GM19238 (cell line): ENCODE data around the gene ZNF609.
"Not testable (repeated sequence)": the region's sequence is repeated elsewhere in the genome, so short reads cannot be mapped to it uniquely, and the experiment has no call there.

Experiments used
- DNase-seq: peaks from one replicate; pipeline ENCODE4 v3.0.0; 2011; ENCODE audit warnings: low spot score; ENCODE audit not compliant: insufficient read length

ZNF609 gene

DNA sequence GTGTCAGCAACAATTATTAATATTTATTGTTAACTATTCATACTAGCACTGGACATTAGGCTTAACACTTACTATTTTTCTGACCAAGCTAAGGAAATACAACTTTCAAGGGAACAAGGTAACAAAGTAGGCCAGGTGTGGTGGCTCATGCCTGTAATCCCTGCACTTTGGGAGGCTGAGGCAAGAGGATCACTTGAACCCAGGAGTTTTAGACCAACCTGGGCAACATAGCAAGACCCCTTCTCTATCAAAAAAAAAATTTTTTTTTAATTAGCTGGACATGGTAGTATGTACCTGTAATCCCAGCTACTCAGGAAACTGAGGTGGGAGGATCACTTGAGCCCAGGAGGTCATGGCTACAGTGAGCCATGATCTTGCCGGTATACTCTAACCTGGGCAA lies 183.3 kb downstream of the ZNF609 start:
- DNase-seq, result no peak

DNA sequence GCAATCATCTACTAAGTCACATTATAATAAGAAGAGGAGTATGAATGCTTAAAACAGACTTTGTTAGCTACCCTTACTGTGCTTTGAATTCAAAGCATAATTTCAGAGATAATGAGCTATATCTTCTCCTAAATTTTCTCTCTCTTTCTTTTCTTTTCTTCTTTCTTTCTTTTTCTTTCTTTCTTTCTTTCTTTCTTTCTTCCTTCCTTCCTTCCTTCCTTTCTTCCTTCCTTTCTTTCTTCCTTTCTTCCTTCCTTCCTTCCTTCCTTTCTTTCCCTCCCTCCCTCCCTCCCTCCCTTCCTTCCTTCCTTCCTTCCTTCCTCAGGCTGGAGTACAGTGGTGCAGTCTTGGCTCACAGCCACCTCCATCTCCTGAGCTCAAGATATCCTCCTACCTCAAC lies 184.4 kb downstream of the ZNF609 start:
- not testable (repeated sequence) for DNase-seq

DNA sequence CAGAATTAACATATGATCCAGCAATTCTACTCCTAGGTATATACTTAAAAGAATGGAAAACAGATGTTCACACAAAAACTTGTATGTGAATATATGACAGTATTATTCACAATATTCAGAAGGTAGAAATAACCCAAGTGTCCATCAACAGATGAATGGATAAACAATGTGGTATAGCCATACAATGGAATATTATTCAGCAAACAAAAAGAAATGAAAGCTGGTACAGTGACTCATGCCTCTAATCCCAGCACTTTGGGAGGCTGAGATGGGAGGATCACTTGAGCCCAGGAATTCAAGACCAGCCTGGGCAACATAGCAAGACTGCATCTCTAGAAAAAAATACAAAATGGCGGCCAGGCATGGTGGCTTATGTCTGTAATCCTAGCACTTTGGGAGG lies 185.6 kb downstream of the ZNF609 start:
- DNase-seq, result no peak

DNA sequence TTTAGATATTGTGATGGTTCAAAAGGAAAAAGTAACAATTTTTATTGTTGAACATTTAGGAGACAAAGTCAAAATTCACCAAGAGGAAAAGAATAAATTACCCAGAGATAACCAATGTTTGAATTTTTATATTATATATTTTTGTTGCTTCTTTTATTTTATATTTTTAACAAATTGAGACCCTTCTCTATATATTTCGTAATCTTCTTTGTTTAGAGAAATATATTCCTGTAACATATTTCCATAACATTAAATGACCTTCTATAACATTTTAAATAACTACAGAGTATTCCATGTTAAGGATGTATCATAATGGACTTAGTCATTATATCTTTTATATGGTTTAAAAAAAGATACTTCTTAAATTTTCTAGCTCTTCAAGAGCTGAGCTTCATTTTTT lies 187.0 kb downstream of the ZNF609 start:
- DNase-seq, result no peak

DNA sequence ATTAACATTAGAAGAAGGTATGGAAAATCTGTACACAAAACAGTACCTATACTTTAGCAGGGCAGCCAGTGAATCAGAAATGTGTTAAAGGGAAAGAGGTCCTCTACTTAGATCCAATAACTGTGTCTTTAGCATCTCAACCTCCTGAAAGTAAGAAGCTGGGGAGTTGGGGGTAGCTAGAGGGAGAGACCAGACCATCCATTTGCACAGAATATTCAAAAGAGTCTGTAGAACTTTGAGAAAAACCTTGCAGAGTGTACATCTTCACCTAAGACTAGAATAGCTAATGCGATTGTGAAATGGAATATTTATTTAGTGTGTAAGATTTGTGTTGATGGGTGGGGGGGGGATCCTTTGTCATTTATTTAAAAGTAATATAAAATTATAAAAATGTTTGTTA lies 190.2 kb downstream of the ZNF609 start:
- DNase-seq, result no peak

DNA sequence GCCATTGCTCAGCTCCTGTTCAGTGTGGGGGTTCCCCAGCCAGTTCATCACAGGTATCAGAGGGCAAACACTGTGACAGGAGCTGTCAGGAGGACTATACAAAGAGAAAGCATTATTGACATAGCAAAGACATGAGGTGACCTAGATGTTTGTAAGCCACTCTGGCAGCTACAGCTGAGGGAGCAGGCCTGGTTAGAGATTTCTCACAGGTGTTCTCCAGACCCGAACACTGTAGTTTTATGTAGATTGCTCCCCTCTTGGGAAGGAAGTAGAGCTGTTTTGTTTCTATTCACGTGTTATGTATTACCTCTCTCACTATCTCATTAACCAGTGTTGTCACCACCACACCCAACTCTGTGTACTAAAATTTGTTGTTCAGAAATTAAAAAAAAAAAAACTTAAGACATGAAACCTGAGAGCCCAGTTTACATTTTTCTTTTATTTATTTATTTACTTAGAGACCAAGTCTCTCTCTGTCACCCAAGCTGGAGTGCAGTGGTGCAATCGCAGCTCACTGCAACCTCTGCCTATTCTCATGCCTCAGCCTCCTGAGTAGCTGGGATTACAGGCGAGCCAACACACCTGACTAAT lies 191.3 kb downstream of the ZNF609 start:
- DNase-seq, result peak; percentile 47

DNA sequence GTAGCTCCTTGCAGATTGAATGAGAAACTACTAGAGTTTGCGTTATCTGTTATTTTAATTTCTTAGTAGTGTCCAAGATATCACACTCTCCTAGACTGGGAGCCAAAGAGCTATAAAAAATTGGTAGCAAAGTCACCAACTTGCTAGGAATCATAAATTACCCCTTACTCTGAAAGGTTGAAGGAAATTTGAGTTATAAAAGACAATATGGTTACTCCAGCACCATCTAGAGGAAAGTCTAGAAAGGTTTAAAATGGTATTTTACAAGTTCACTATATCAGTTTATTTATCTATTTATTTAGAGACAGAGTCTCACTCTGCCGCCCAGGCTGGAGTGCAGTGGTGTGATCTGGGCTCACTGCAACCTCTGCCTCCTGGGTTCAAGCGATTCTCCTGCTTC lies 193.4 kb downstream of the ZNF609 start:
- no peak for DNase-seq

DNA sequence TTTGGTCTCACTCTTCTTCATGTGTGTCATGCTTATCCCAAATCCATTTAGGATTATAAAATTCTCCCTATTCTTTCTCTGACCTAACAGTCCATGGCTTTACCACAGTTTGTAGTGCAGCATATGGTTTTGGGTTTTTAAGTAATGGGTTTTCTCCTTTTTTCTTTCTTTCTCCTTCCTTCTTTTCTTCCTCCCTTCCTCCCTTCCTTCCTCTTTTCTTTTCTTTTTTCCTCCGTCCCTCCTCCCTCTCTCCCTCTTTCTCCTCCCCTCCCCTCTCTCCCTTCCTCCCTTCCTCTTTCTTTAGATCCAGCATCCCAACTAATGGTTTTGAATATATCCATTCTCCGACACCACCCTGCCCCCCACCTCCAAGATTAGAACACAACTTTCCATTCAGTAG lies 196.1 kb downstream of the ZNF609 start:
- DNase-seq, result no peak

DNA sequence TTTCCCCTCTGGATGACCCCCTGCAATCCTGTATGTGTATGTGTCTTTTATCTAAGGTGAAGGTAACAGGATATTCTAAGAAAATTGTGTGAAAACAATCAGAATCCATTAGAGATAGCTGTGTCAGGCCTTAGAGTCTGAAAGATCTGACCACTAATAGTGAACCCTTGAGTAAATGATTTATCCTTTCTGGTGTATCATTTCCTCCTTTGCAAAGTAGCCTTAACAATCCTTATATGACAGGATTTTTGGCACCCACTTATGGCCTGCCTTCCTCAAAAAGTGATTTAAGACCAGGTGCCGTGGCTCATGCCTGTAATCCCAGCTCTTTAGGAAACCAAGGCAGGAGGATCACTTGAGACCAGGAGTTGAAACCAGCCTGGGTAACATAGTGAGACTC lies 204.8 kb downstream of the ZNF609 start:
- DNase-seq, result no peak

DNA sequence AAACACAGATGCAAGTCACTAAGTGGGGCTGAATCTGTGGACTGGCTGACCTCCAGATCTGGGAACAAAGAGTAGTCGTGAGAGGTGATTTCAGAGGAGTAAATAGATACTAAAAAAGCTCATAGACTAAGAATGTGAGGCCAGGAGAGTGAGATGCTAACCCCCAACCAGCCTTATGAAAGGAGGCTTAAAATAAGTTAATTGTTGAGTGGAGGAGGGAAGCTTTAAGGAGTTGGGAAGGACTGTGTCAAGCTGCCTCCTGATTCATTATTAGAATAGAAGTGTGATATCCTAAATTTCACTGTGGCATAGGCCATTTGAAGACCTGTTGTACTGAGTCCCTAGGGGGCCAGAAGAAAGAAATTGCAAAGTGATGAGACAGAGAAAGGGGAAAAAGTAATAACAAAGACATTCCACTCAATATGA lies 207.4 kb downstream of the ZNF609 start:
- DNase-seq, result no peak

DNA sequence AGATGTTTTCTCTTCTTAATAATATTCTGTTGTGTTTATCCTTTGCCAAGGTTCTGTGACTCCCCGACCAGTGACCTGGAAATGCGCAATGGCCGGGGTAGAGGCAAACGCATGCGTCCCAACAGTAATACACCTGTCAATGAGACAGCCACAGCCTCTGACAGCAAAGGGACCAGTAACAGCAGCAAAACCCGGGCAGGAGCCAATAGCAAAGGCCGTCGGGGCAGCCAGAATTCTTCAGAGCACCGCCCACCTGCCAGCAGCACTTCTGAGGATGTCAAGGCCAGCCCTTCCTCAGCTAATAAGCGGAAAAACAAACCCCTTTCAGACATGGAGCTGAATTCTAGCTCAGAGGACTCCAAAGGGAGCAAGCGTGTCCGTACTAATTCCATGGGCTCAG lies 213.5 kb downstream of the ZNF609 start:
- DNase-seq, result no peak

DNA sequence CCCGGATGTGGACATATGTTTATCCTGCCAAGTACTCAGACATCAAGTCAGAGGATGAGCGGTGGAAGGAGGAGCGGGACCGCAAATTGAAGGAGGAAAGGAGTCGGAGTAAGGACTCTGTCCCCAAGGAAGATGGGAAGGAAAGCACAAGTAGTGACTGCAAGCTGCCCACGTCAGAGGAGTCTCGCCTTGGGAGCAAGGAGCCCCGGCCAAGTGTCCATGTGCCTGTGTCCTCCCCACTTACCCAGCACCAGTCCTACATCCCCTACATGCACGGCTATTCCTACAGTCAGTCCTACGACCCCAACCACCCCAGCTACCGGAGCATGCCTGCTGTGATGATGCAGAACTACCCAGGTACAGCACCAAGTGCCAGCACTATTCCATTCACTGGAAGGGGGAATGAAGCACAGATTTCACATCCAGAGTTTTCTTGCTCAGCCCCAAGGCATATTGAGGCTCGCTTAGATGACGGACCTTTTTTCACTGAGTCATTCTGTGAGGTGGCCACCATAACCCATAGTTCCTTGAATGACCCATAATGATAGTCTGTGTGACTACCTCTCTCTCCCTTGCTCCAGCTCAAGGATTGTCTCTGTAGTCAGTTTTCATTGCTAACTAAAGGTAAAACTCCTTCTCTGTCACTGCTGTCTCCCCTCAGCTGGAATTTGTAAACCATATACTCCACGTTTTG lies 217.9 kb downstream of the ZNF609 start:
- DNase-seq, result no peak

DNA sequence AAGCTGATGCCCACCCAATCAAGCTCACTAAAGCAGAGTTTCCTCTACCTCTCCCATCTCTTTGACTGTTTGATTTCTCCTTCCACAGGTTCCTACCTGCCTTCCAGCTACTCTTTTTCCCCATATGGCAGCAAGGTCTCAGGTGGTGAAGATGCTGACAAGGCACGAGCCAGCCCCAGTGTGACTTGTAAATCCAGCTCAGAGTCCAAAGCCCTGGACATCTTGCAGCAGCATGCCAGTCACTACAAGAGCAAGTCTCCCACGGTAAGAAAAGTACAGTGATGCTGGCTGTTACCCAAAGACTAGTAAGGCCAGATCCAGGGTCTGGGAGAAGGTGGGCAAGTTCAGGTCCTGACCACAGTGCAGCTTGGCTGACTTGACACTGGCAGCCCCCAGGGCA lies 219.7 kb downstream of the ZNF609 start:
- no peak for DNase-seq

DNA sequence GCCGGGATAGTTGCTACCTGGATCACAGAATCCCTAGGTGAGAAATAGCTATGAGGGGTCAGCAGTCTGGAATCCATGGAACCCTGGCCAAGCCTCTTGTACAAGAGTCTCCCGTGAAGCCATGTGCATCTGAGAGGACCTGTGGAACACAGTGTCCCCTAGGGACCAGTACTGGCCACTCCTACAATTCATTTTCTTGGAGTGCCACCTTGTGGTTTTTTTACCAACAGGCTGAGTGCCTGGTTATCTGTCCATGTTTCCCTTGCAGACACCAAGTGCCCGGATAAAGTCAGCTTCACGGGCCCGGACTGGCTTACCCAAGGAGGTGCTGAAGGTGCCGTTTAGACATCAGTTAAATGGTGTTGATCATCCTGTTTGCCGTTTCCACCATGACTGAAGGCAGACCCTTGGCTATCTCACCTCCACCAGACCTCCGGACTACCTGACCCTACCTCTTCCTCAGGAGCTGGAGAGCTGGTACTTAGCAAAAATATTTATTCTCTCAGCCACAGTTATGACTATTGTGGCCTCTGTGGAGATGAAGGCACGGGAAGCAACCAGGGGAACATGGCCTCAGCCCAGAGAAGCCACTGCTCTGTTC lies 221.1 kb downstream of the ZNF609 start:
- no peak for DNase-seq

DNA sequence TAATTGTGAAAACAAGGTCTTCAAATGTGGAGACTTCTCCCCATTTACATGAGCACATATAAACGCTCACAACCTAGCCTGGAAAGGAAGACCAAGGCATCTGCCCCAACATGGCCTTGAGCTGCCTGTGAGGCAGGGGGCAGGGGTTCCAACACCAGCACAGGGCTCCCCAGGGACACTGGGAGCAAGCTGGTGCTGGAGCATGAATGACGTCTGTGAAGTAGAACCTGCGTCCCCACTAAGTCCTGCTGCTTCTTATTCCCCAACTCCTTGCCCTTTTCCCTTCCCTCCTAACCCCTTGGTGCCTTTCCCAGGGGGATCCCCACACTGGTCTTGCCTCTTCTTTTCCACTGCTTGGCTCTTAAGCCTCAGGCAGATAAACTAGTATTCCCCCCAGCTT lies 221.9 kb downstream of the ZNF609 start:
- DNase-seq, result no peak

DNA sequence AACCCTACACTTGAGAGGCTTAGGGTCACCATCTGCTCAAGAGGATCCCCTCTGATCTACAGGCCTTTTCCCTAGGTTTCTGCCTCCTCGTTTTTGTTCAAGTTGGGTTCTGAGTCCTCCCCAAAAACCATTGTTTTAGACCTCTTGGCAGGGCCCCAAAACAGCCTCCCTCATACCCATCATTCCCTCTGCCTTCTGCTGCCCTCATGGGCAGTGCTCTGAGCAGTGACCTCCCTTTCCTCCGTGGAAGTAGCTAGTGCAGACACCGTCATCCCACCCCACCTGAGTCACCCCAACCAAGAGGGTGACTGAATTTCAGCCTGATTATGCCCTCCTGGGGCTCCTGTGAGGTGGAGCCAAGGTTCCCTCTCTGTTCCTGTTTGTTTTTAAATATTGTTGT lies 223.0 kb downstream of the ZNF609 start:
- DNase-seq, result no peak

DNA sequence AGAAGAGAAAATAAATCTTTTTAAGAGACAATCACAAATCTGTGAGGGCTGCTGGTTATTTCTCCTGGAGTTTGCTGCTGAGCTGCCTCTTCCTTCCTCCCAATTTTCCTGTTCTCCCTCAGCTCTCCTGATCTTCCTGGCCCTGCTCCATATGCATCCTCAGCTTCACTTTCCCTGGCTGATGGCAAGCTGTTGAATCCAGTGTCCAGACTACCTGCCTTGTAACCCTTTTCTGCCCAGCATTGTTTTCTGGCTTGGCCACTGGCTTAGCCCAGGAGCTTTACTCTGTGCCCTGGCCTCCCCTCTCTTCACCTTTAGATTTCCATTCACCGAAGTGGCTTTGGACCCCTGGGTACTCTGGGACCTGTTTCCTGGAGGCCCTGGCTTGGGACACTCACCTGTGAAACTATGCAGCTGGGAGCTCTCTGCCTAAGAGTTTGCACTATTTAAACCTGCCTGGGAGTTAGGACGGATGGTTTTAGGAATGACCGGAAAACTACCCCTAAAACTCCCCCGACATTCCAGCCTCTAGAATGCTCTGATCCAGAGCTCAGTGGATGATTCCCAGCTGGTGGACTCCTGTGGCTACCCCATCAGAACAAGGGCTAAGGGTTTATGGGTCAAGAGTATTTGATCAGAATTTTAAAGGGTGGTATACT lies 225.0 kb downstream of the ZNF609 start:
- no peak for DNase-seq

DNA sequence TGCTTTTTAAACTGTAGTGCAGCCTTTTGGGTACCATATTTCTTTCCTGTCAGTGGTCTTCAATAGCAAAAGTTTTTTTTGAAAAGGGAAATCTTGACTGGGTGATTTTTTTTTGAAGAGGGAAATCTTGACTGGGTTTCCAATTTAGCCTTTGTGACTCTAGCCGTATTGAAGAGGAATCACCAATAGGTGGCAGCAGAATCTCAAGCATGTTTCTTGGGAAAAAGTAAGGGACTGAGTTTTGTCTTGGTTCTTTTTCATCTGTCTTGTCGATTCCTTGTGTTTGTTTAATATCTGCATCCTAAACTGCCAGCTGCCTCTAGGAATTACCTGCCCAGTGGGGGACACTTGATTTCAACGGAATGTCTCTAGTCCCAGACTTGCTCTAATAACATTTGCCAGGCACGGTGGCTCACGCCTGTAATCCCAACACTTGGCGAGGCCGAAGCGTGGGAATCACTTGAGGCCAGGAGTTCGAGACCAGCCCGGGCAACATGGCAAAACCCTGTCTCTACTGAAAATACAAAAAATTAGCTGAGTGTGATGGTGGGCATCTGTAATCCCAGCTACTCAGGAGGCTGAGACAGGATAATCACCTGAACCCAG lies 225.9 kb downstream of the ZNF609 start:
- no peak for DNase-seq

DNA sequence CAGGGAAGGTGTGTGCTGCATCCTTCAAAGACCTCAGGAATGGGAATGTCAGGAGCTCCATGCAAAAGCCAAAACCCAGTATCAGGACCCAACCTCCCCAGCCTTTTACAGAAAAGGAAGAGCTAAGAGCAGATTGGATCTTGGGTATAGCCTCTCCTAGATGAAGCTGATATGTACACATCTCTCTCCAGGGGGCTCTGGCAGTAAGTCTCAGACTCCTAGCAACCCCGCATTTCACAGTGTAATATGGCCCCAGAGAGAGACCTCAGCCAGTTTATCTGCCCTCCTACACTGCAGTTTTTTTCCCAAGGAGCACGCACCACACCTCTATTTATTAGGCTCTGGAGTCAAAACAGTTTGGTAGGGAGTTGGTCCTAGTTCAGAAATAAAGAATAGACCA lies 226.8 kb downstream of the ZNF609 start:
- no peak for DNase-seq

DNA sequence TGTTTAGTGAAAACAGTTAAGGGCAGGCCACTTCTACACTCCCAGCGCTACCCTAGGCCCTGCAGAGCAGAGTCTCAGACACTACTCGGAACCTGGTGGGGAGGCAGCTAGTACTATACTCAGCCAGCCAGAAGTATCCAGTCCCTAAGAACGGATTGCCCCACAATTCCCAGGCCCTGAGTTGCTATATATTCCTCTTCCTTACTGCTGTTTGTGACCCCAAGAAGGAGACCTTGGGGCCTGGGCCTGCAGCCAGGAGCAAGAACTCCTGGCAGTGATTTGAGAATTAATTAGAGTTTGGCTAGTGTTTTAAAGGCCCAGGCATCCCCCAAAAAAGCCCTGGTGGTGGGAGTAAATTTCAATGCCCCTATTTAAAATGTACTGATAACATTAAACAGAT lies 227.3 kb downstream of the ZNF609 start:
- no peak for DNase-seq

DNA sequence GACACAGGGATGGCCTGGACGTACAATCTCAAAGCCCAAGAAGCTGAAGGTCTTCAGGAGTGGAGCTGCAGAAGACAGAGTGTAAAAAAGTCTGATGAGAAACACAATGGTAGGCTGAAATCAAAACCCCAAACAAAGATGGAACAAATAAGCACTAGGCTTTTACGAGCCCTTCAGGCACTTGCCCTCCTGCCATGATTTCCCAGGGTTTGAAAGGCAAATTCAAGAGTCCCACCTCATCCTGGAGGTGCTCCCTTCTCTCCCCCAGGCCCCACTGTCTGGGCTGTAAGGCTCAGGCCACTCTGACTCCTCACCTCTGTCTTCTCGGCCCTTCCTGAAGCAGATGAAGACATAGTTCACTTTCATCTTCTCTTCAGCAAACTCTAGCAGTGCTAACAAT lies 228.4 kb downstream of the ZNF609 start:
- no peak for DNase-seq

DNA sequence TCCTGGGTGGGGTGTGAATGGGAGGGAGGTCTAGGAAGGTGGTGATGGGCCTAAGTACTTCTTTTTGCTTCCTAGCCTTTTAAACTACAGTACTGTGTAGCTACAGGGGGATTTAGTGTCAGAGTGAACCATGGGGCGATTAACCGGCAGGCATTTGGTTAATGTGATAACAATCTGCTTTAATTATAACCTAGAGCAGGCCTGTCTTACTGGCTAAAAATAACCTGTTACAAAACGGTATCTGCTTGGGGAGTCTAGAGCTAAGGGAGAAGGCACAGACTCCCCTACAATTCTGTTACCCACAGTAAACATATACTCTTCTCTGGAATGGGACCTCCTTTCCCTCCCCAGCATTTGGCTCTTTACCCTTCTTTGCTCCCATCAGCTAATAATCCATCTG lies 229.6 kb downstream of the ZNF609 start:
- DNase-seq, result no peak
